GM10266 (cell line): ENCODE results near the gene DOCK1.

Experiments
- DNase-seq: peaks from one replicate; pipeline ENCODE4 v3.0.0; 2012; ENCODE audit errors: extremely low spot score
- TF ChIP-seq, protein P1 (sequence below): IDR thresholded peaks from 2 replicates; pipeline ENCODE4 v1.5.1; 2012; ENCODE audit warnings: mild to moderate bottlenecking, low read depth; ENCODE audit not compliant: control insufficient read depth, insufficient read depth; ENCODE audit errors: missing control alignments

The DOCK1 gene

DNA sequence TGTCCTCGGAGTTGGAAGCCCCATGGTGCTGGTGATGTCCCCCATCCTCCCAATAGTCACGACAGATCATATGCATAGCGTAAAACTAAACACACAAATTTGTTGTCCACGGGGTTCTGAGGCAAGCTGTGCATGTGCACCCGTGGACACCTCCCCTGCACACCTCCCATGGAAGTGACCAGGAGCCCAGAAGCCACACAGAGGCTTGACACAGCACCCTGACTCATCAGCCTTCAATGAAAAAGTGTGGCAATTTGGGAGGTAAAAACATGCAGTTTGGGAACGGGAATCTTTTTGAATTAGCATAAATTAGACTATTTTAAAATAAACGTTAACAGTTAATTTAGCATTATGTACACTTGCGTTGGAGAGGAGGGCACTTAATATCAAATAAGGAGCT, 554.7 kb downstream of the DOCK1 start:
- TF ChIP-seq, protein P1, sequence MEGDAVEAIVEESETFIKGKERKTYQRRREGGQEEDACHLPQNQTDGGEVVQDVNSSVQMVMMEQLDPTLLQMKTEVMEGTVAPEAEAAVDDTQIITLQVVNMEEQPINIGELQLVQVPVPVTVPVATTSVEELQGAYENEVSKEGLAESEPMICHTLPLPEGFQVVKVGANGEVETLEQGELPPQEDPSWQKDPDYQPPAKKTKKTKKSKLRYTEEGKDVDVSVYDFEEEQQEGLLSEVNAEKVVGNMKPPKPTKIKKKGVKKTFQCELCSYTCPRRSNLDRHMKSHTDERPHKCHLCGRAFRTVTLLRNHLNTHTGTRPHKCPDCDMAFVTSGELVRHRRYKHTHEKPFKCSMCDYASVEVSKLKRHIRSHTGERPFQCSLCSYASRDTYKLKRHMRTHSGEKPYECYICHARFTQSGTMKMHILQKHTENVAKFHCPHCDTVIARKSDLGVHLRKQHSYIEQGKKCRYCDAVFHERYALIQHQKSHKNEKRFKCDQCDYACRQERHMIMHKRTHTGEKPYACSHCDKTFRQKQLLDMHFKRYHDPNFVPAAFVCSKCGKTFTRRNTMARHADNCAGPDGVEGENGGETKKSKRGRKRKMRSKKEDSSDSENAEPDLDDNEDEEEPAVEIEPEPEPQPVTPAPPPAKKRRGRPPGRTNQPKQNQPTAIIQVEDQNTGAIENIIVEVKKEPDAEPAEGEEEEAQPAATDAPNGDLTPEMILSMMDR: no peak
- DNase-seq: no peak

DNA sequence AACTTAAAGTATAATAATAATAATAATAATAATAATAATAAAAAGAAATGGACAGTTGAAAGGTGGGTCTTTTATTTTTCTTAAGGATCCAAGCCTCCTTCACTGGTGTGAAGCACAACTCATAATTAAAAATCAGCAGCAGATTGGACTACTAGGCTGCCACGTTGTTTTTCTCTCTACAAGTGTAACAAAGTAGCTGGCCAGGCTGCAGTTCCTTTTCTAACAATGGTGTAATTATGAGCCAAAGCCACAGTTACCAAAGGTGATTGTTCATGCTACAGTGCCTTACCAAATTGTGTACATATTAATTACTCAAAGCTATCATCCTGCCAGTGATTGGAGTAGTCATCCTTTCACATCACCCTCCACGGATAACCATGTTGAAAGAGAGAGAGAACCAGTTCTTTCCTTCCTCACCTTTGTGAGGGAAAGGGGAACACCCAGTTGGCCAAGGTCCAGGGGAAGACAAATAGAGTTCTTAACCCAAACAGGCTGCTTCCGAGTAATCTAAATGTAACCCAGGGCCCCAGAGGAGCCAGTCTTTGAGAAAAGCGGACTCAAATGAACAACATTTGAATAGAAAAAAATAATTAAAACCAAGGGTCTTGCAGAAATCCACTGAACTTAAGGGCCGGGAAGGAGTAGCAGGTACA, 557.5 kb downstream of the DOCK1 start:
- DNase-seq: no peak
- TF ChIP-seq, protein P1: no peak

- DNase-seq: no peak
Observed at GRCh38 chr10:127463548-127463947, 558.3 kb downstream of the DOCK1 start.

DNA sequence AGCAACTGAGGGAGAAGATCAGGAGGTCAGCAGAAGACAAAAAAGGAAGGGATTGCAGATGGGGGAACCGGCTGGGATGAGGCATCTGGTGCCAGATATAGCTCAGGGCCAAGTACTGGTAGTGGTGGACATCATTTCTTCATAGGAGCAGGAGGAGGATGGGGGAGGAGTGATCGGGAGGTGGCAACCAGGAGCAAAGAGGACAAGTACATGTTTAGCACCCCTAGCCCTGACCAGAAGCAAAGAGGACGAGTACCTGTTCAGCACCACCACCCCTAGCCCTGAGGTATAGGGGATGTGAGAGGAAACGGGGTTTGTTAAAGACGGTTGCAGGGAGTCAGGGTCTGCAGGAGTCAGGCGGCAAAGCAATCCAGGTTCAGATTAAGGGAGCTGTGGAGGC, 559.3 kb downstream of the DOCK1 start:
- TF ChIP-seq, protein P1: no peak
- no peak for DNase-seq

More at GRCh38 chr10:127463548-127463947, 558.3 kb downstream of the DOCK1 start:
- TF ChIP-seq, protein P1: no peak

- TF ChIP-seq, protein P1: no peak
Observed at GRCh38 chr10:127467811-127468210, 562.6 kb downstream of the DOCK1 start.

GRCh38 chr10:127468632-127469031, 563.4 kb downstream of the DOCK1 start:
- TF ChIP-seq, protein P1: no peak

More at GRCh38 chr10:127467811-127468210, 562.6 kb downstream of the DOCK1 start:
- no peak for DNase-seq

GRCh38 chr10:127470911-127471310, 565.7 kb downstream of the DOCK1 start:
- TF ChIP-seq, protein P1: no peak
- DNase-seq: no peak

More at GRCh38 chr10:127468632-127469031, 563.4 kb downstream of the DOCK1 start:
- no peak for DNase-seq
